ENCODE results near the gene C6orf132.
"Not testable (repeated sequence)": the region's sequence is repeated elsewhere in the genome, so short reads cannot be mapped to it uniquely, and the experiment has no call there.

The C6orf132 gene

GRCh38 chr6:42159431-42160024 lies 17.1 kb upstream of the C6orf132 start:
- DNase-seq (ENCODE audit: low read depth in 2 of 2): no peak

GRCh38 chr6:42158631-42159030 lies 16.2 kb upstream of the C6orf132 start:
- DNase-seq (ENCODE audit: low read depth in 2 of 2): no peak

- DNase-seq (ENCODE audit: low read depth in 2 of 2): no peak
Measured at GRCh38 chr6:42158011-42158410, 15.6 kb upstream of the C6orf132 start.

- no peak for DNase-seq (ENCODE audit: low read depth in 2 of 2)
Measured at GRCh38 chr6:42156638-42157037, 14.2 kb upstream of the C6orf132 start.

- no peak for DNase-seq (ENCODE audit: low read depth in 2 of 2)
Measured at GRCh38 chr6:42155293-42155692, 12.9 kb upstream of the C6orf132 start.

GRCh38 chr6:42154461-42155209 lies 12.2 kb upstream of the C6orf132 start:
- no peak for DNase-seq (ENCODE audit: low read depth in 2 of 2)

- no peak for DNase-seq (ENCODE audit: low read depth in 2 of 2)
Measured at GRCh38 chr6:42153921-42154320, 11.5 kb upstream of the C6orf132 start.

GRCh38 chr6:42152528-42153213 lies 10.3 kb upstream of the C6orf132 start:
- not testable (repeated sequence) for DNase-seq (ENCODE audit: low read depth in 2 of 2)

GRCh38 chr6:42152024-42152423 lies 9.6 kb upstream of the C6orf132 start:
- DNase-seq (ENCODE audit: low read depth in 2 of 2): no peak

GRCh38 chr6:42150254-42150653 lies 7.8 kb upstream of the C6orf132 start:
- DNase-seq (ENCODE audit: low read depth in 2 of 2): no peak

- DNase-seq (ENCODE audit: low read depth in 2 of 2): no peak
Measured at GRCh38 chr6:42148058-42148457, 5.6 kb upstream of the C6orf132 start.

GRCh38 chr6:42147138-42147562 lies 4.7 kb upstream of the C6orf132 start:
- DNase-seq (ENCODE audit: low read depth in 2 of 2): no peak

GRCh38 chr6:42141603-42142117 lies 760 bp downstream of the C6orf132 start:
- no peak for DNase-seq (ENCODE audit: low read depth in 2 of 2)

- DNase-seq (ENCODE audit: low read depth in 2 of 2): no peak
Measured at GRCh38 chr6:42140756-42141602, 1.4 kb downstream of the C6orf132 start.

GRCh38 chr6:42140032-42140431 lies 2.4 kb downstream of the C6orf132 start:
- DNase-seq (ENCODE audit: low read depth in 2 of 2): no peak

- no peak for DNase-seq (ENCODE audit: low read depth in 2 of 2)
Measured at GRCh38 chr6:42138630-42139619, 3.5 kb downstream of the C6orf132 start.

GRCh38 chr6:42138190-42138589 lies 4.2 kb downstream of the C6orf132 start:
- no peak for DNase-seq (ENCODE audit: low read depth in 2 of 2)

GRCh38 chr6:42137194-42137753 lies 5.1 kb downstream of the C6orf132 start:
- no peak for DNase-seq (ENCODE audit: low read depth in 2 of 2)

GRCh38 chr6:42136508-42137193 lies 5.8 kb downstream of the C6orf132 start:
- DNase-seq (ENCODE audit: low read depth in 2 of 2): peak; percentile 47 to 48

GRCh38 chr6:42135722-42136121 lies 6.7 kb downstream of the C6orf132 start:
- DNase-seq (ENCODE audit: low read depth in 2 of 2): no peak

Measured in fibroblast of skin of left quadriceps (primary cell).